CD4-positive, alpha-beta T cell treated with Interleukin-10 for 1 hour (primary cell): ENCODE results near the gene AFDN.

Experiments
- DNase-seq: peaks from one replicate; pipeline ENCODE4 v3.0.0-alpha.2; 2020

The AFDN gene

GRCh38 chr6:167882244-167882643, 55.5 kb downstream of the AFDN start:
- no peak for DNase-seq

- no peak for DNase-seq
Observed at GRCh38 chr6:167888098-167888497, 61.4 kb downstream of the AFDN start.

GRCh38 chr6:167892835-167893815, 66.4 kb downstream of the AFDN start:
- DNase-seq: no peak

- no peak for DNase-seq
Observed at GRCh38 chr6:167894965-167895364, 68.3 kb downstream of the AFDN start.

GRCh38 chr6:167896648-167897047, 69.9 kb downstream of the AFDN start:
- DNase-seq: no peak

- DNase-seq: peak; percentile 27
Observed at GRCh38 chr6:167898673-167899311, 72.1 kb downstream of the AFDN start.

GRCh38 chr6:167904791-167905190, 78.1 kb downstream of the AFDN start:
- DNase-seq: no peak

GRCh38 chr6:167906899-167907298, 80.2 kb downstream of the AFDN start:
- DNase-seq: no peak

- DNase-seq: no peak
Observed at GRCh38 chr6:167907837-167908681, 81.3 kb downstream of the AFDN start.

GRCh38 chr6:167910007-167910406, 83.3 kb downstream of the AFDN start:
- no peak for DNase-seq

- DNase-seq: no peak
Observed at GRCh38 chr6:167910652-167911051, 83.9 kb downstream of the AFDN start.

- DNase-seq: no peak
Observed at GRCh38 chr6:167912494-167912893, 85.8 kb downstream of the AFDN start.

- no peak for DNase-seq
Observed at GRCh38 chr6:167913699-167914098, 87.0 kb downstream of the AFDN start.

- no peak for DNase-seq
Observed at GRCh38 chr6:167915139-167915538, 88.4 kb downstream of the AFDN start.

- no peak for DNase-seq
Observed at GRCh38 chr6:167917551-167918154, 90.9 kb downstream of the AFDN start.

GRCh38 chr6:167918548-167919278, 92.0 kb downstream of the AFDN start:
- no peak for DNase-seq

- DNase-seq: no peak
Observed at GRCh38 chr6:167919349-167919748, 92.6 kb downstream of the AFDN start.

- no peak for DNase-seq
Observed at GRCh38 chr6:167920165-167920564, 93.5 kb downstream of the AFDN start.

GRCh38 chr6:167921831-167922230, 95.1 kb downstream of the AFDN start:
- no peak for DNase-seq

GRCh38 chr6:167925026-167925425, 98.3 kb downstream of the AFDN start:
- no peak for DNase-seq

- DNase-seq: no peak
Observed at GRCh38 chr6:167927246-167927645, 100.5 kb downstream of the AFDN start.

- no peak for DNase-seq
Observed at GRCh38 chr6:167928111-167928510, 101.4 kb downstream of the AFDN start.
